ENCODE data around the gene OAF. TPM values are rescaled to one million over a fixed set of nuclear protein-coding genes. Genes with fewer than 3 reads are reported as not detected.
A peak's percentile ranks its signal among the peaks of the same experiment; 100 is the strongest.

The OAF gene
- total RNA-seq, 1 donor from 2014 or later, result 56.7 TPM

DNA sequence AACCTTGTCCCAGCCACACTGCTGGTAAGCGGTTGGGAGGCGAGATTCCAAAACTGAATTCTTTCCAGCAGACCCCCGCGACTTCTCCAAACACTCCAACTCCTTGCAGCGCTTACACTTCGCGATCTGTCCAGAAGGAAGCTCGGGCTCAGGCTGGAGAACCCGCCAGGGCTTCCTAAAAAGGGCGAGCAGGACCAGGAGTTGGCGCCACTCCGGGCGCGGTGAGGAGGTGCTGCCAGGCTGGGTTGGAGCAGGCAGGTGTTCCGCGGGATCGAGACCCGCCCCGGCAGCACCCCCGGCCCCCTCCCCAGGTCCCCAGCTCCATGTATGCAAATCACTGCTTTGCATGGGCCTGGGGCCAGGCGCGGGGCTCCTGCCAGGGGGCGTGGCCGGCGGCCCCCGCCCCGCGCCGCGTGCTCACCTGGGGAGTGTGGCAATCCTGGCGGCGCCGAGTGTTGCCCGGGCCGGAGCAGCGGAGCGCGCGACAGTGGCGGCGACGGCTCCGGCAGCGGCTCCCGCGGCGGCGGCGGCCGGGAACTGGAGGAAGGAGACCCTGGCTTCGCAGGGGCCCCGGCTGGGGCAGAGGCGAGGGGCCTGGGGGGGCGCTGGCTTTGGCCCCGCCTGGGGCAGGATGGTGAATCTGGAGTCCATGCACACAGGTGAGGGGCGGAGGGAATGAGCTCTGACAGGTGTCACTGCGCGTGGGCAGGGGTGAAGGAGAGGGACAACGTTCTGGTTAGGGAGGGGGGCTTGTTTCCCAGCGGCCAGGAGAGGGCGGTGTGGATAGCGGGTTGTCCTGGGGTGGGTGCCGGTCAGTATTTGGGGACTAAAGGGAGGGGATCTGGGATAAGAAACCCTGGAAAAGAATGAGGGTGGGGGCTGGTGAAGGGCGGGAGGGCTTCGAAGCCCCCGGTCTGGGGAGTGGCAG lies 29.1 kb downstream of the OAF start, which contains the start of gene POU2F3:
POU2F3 (plus strand) TSS at position 428 of the 928 bp plus-strand sequence; CDS start at position 632, 204 bp downstream.
- no peaks in the 10 kb centered on the region for H3K27me3 ChIP-seq
- TF ChIP-seq POLR2AphosphoS5 (IDR thresholded peaks at IDR 0.05; ENCODE audit: insufficient read depth in 1 of 2, low read depth in 1 of 2) (no peak), POLR2A (IDR thresholded peaks at IDR 0.05) (no peak)
- TF ChIP-seq, protein P1, sequence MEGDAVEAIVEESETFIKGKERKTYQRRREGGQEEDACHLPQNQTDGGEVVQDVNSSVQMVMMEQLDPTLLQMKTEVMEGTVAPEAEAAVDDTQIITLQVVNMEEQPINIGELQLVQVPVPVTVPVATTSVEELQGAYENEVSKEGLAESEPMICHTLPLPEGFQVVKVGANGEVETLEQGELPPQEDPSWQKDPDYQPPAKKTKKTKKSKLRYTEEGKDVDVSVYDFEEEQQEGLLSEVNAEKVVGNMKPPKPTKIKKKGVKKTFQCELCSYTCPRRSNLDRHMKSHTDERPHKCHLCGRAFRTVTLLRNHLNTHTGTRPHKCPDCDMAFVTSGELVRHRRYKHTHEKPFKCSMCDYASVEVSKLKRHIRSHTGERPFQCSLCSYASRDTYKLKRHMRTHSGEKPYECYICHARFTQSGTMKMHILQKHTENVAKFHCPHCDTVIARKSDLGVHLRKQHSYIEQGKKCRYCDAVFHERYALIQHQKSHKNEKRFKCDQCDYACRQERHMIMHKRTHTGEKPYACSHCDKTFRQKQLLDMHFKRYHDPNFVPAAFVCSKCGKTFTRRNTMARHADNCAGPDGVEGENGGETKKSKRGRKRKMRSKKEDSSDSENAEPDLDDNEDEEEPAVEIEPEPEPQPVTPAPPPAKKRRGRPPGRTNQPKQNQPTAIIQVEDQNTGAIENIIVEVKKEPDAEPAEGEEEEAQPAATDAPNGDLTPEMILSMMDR (IDR thresholded peaks at IDR 0.05), result no peak
- H3K9me3 ChIP-seq, result no peaks in the 10 kb centered on the region
- H3K27ac ChIP-seq, result no peak within 1 kb of the TSS
- intact Hi-C loops (cut with DNase I), result loop anchor here (5.0 kb wide), 1 partner anchor 62 kb away; no protein-coding TSS in a partner anchor
- DNase-seq (ENCODE audit: extremely low spot score in 2 of 2), result no peak
- H3K4me1 ChIP-seq, result peaks cover 21% of the 10 kb centered on the region
- peak within 1 kb of the TSS; percentile 5 to 13 for H3K4me3 ChIP-seq
- H3K36me3 ChIP-seq, result no peaks in the 10 kb centered on the region

DNA sequence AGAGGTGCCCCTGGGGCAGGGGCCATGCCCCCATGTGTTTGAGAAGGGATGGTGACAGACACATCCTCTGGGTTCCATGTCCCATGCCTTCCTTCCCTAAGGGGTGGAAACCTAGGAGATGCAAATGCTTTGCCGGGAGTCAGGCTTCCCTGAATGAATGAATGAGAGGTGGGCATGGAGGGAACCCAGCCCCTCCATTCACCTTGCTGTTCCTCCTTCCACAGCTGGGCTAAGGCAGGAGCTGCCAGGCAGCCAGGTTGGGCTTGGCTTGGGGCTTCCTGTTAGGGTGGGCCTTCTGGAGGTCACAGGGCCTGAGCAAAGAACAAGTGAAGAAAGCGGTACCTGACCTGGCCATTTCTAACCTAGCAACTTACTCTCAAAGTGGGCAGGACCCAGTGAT lies 30.0 kb downstream of the OAF start:
- H3K27me3 ChIP-seq, result no peaks in the 10 kb centered on the region
- intact Hi-C loops (cut with DNase I), result no loop called here
- TF ChIP-seq POLR2AphosphoS5 (IDR thresholded peaks at IDR 0.05; ENCODE audit: insufficient read depth in 1 of 2, low read depth in 1 of 2) (no peak), POLR2A (IDR thresholded peaks at IDR 0.05) (no peak)
- TF ChIP-seq, protein P1 (IDR thresholded peaks at IDR 0.05), result no peak
- no peaks in the 10 kb centered on the region for H3K9me3 ChIP-seq
- no peaks in the 10 kb centered on the region for H3K36me3 ChIP-seq
- H3K4me1 ChIP-seq, result peaks cover 14% of the 10 kb centered on the region
- no peak for DNase-seq (ENCODE audit: extremely low spot score in 2 of 2)
- H3K4me3 ChIP-seq, result no peak overlapping the region
- no peak overlapping the region for H3K27ac ChIP-seq

DNA sequence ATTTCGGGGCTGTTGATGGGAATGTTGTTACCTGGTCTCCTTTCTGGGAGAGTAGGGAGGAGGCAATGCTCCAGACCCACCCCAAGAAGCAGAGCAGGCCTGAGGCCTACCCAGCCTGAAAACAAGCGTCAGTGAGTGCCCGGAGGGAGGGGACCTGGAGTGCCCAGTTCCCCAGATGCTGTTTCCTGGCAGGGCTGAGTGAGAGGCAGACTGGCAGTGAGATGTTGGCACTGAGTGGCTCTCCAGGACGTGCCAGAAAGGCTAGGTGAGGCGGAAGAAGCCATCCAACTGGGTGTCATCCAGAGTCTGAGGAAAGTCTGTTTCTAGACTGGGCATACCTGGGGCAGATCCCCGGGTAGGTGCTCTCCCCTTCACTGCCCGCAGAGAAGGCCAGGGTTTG lies 30.4 kb downstream of the OAF start:
- no peaks in the 10 kb centered on the region for H3K36me3 ChIP-seq
- DNase-seq (ENCODE audit: extremely low spot score in 2 of 2), result no peak
- no peak for TF ChIP-seq POLR2A (IDR thresholded peaks at IDR 0.05)
- no peak for TF ChIP-seq POLR2AphosphoS5 (IDR thresholded peaks at IDR 0.05; ENCODE audit: insufficient read depth in 1 of 2, low read depth in 1 of 2)
- TF ChIP-seq, protein P1 (IDR thresholded peaks at IDR 0.05), result no peak
- H3K27me3 ChIP-seq, result no peaks in the 10 kb centered on the region
- H3K9me3 ChIP-seq, result no peaks in the 10 kb centered on the region
- H3K4me1 ChIP-seq, result peaks cover 10% of the 10 kb centered on the region
- H3K4me3 ChIP-seq, result no peak overlapping the region
- no peak overlapping the region for H3K27ac ChIP-seq
- intact Hi-C loops (cut with DNase I), result no loop called here

DNA sequence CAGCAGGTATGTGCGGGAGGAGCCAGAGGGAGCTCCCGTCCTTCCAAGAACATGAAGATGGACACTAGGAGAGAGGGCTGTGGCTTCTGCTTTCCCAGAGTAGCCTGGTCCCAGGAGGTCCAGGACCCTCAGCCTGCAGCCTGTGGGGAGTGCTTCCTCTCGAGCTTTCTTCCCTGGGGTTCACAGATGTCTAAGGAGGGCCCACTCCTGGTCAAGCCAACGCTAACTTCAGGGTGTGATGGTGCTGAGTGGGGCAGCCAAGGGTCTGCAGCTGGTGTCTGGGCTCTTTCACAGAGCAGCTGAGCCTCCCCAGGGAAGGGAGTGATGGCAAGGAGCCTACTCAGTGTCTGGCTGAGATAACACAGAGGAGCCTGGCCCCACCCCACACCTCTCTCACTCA lies 32.4 kb downstream of the OAF start:
- DNase-seq (ENCODE audit: extremely low spot score in 2 of 2), result no peak
- Histone ChIP-seq H3K9me3 (no peaks in the 10 kb centered on the region), H3K4me1 (peaks cover 10% of the 10 kb centered on the region), H3K27me3 (no peaks in the 10 kb centered on the region), H3K36me3 (no peaks in the 10 kb centered on the region), H3K27ac (no peak overlapping the region), H3K4me3 (no peak overlapping the region)
- TF ChIP-seq, protein P1 (IDR thresholded peaks at IDR 0.05), result no peak
- no peak for TF ChIP-seq POLR2AphosphoS5 (IDR thresholded peaks at IDR 0.05; ENCODE audit: insufficient read depth in 1 of 2, low read depth in 1 of 2)
- TF ChIP-seq POLR2A (IDR thresholded peaks at IDR 0.05), result no peak
- intact Hi-C loops (cut with DNase I), result no loop called here
